K562 (cell line): ENCODE data around the gene LMBR1L. TPM values are rescaled to one million over a fixed set of nuclear protein-coding genes. Genes with fewer than 3 reads are reported as not detected.
A peak's percentile ranks its signal among the peaks of the same experiment; 100 is the strongest.

ENCODE experiments used
- CEBPB ChIP-seq: fragments of 450-650 bp; IDR thresholded peaks from 2 replicates; pipeline ENCODE4 v1.6.1; 2016; ENCODE audit warnings: missing genetic modification characterization, missing compliant biosample characterization
- CHD1 ChIP-seq: fragments of 200-600 bp; sonication (generic); IDR thresholded peaks from one replicate; pipeline ENCODE4 v1.6.1; 2012; ENCODE audit warnings: mild to moderate bottlenecking, moderate library complexity, low read length, inconsistent platforms
- CREB3L1 ChIP-seq: fragments of 450-650 bp; IDR thresholded peaks from 2 replicates; pipeline ENCODE4 v1.6.1; 2014; ENCODE audit warnings: low read depth, mild to moderate bottlenecking, moderate library complexity, borderline replicate concordance
- CTBP1 ChIP-seq: fragments of 450-650 bp; IDR thresholded peaks from 2 replicates; pipeline ENCODE4 v1.6.1; 2016; ENCODE audit warnings: borderline replicate concordance
- EWSR1 ChIP-seq: fragments of 450-650 bp; IDR thresholded peaks from 2 replicates; pipeline ENCODE4 v1.6.1; 2018; ENCODE audit warnings: borderline replicate concordance, mild to moderate bottlenecking, low read depth, moderate library complexity; ENCODE audit not compliant: partially characterized antibody
- EZH2 ChIP-seq: IDR thresholded peaks from 2 replicates; pipeline ENCODE4 v1.6.1; 2012; ENCODE audit warnings: low read depth, mild to moderate bottlenecking, inconsistent platforms, low read length, borderline replicate concordance
- KDM1A ChIP-seq, 2 experiments: fragments of 450-650 bp; IDR thresholded peaks; 2 replicates each; pipeline ENCODE4 v1.6.1; 2016; ENCODE audit warnings: mild to moderate bottlenecking in 2 of 2
- NFIX ChIP-seq: fragments of 250-450 bp; sonication (Bioruptor Pico); IDR thresholded peaks from 2 replicates; pipeline ENCODE4 v1.4.0; 2020; ENCODE audit warnings: low read depth, mild to moderate bottlenecking, moderate library complexity
- NR2C1 ChIP-seq, 2 experiments: fragments of 450-650 bp; IDR thresholded peaks; 2 replicates each; pipeline ENCODE4 v1.6.1; 2017; ENCODE audit warnings: mild to moderate bottlenecking in 2 of 2, antibody characterized with exemption in 1 of 2, inconsistent platforms in 1 of 2, missing compliant biosample characterization in 1 of 2, missing genetic modification characterization in 1 of 2
- PHF20 ChIP-seq: fragments of 450-650 bp; IDR thresholded peaks from 2 replicates; pipeline ENCODE4 v1.6.1; 2018; ENCODE audit not compliant: partially characterized antibody
- PML ChIP-seq: IDR thresholded peaks from 2 replicates; pipeline ENCODE4 v1.6.1; 2012; ENCODE audit warnings: low read length, inconsistent platforms
- THRA ChIP-seq: fragments of 450-650 bp; IDR thresholded peaks from 2 replicates; pipeline ENCODE4 v1.6.1; 2017; ENCODE audit warnings: mild to moderate bottlenecking, moderate library complexity
- TRIM24 ChIP-seq, 2 experiments: fragments of 450-650 bp; IDR thresholded peaks; 2 replicates each; pipeline ENCODE4 v1.6.1; 2016
- U2AF2 ChIP-seq: fragments of 200-400 bp; formaldehyde crosslinking; optimal IDR thresholded peaks from 2 replicates; pipeline ENCODE3; 2017; ENCODE audit warnings: low read depth, mild to moderate bottlenecking, low read length
- ZNF280A ChIP-seq: fragments of 450-650 bp; IDR thresholded peaks from 2 replicates; pipeline ENCODE4 v1.6.1; 2018; ENCODE audit warnings: mild to moderate bottlenecking, low read depth; ENCODE audit not compliant: partially characterized antibody
- ZNF436 ChIP-seq: fragments of 250-450, 450-650 bp; sonication (Bioruptor Pico); formaldehyde crosslinking; IDR thresholded peaks from 2 replicates; pipeline ENCODE4 v1.7.0; 2020; ENCODE audit warnings: mild to moderate bottlenecking
- polyA plus RNA-seq, 8 experiments: library from polyadenylated mRNA; depleted of rRNA in 4 of 8; stranded (reverse) in 5 of 8; unstranded in 3 of 8; fragments of >200 nt; fragmentation: Nextera tagmentation in 2 of 8; fragmentation: Illumina TruSeq in 1 of 8; extraction: Ambion mirVana in 2 of 8; extraction: Trizol in 1 of 8; gene quantifications; 2 replicates each; pipeline versions ENCODE4 v1.2.1 to v1.2.3, GENCODE V29; 2011 to 2014; ENCODE audit warnings: inconsistent platforms in 1 of 8, missing spikeins in 1 of 8
- total RNA-seq, 7 experiments: library from RNA; depleted of rRNA in 6 of 7; stranded (reverse); fragments of >200 nt in 6 of 7; fragmentation: Illumina TruSeq in 2 of 7; extraction: Trizol in 2 of 7; gene quantifications; 2 replicates each; pipeline versions ENCODE4 v1.2.1 to v1.2.3, GENCODE V29; 2011 to 2021; ENCODE audit warnings: low replicate concordance in 1 of 7
- TF ChIP-seq, protein P1 (sequence below): sonication (generic); formaldehyde crosslinking; IDR thresholded peaks from 2 replicates; pipeline ENCODE4 v1.8.0; 2023; ENCODE audit warnings: mild to moderate bottlenecking, missing genetic modification reagents
- TF ChIP-seq, protein P2 (sequence below): fragments of 450-650 bp; conservative IDR thresholded peaks from 2 replicates; pipeline ENCODE4 v1.6.1; 2016; ENCODE audit warnings: missing genetic modification characterization, low read depth, mild to moderate bottlenecking, control low read depth, missing compliant biosample characterization

LMBR1L gene
- total and polyA plus RNA-seq, 9 of the 15 experiments (the other 6 are each of a cell fraction or from before 2014, with no cell fraction given) = 2.5 to 57.0 (median 31.1) TPM

- TF ChIP-seq, protein P1, sequence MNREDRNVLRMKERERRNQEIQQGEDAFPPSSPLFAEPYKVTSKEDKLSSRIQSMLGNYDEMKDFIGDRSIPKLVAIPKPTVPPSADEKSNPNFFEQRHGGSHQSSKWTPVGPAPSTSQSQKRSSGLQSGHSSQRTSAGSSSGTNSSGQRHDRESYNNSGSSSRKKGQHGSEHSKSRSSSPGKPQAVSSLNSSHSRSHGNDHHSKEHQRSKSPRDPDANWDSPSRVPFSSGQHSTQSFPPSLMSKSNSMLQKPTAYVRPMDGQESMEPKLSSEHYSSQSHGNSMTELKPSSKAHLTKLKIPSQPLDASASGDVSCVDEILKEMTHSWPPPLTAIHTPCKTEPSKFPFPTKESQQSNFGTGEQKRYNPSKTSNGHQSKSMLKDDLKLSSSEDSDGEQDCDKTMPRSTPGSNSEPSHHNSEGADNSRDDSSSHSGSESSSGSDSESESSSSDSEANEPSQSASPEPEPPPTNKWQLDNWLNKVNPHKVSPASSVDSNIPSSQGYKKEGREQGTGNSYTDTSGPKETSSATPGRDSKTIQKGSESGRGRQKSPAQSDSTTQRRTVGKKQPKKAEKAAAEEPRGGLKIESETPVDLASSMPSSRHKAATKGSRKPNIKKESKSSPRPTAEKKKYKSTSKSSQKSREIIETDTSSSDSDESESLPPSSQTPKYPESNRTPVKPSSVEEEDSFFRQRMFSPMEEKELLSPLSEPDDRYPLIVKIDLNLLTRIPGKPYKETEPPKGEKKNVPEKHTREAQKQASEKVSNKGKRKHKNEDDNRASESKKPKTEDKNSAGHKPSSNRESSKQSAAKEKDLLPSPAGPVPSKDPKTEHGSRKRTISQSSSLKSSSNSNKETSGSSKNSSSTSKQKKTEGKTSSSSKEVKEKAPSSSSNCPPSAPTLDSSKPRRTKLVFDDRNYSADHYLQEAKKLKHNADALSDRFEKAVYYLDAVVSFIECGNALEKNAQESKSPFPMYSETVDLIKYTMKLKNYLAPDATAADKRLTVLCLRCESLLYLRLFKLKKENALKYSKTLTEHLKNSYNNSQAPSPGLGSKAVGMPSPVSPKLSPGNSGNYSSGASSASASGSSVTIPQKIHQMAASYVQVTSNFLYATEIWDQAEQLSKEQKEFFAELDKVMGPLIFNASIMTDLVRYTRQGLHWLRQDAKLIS (CRISPR knock-in tag) = 0 out of 2 replicates have a peak, but pooled peaks have one; percentile 43
- TF ChIP-seq EZH2 = no peak
- no peak for TF ChIP-seq PML
- TF ChIP-seq CREB3L1 = peak; percentile 24; the same call in 1 of the 2 replicates
- TF ChIP-seq ZNF436 (CRISPR knock-in tag) = no peak
- TF ChIP-seq CEBPB (tag) = peak; percentile 99
- TF ChIP-seq EWSR1 = no peak
- no peak for TF ChIP-seq TRIM24 (IDR thresholded peaks at IDR 0.05)
- TF ChIP-seq NR2C1 (IDR thresholded peaks at IDR 0.05) = no peak
- peak; percentile 61 for TF ChIP-seq NR2C1 (tag; IDR thresholded peaks at IDR 0.05)
- TF ChIP-seq, protein P2, sequence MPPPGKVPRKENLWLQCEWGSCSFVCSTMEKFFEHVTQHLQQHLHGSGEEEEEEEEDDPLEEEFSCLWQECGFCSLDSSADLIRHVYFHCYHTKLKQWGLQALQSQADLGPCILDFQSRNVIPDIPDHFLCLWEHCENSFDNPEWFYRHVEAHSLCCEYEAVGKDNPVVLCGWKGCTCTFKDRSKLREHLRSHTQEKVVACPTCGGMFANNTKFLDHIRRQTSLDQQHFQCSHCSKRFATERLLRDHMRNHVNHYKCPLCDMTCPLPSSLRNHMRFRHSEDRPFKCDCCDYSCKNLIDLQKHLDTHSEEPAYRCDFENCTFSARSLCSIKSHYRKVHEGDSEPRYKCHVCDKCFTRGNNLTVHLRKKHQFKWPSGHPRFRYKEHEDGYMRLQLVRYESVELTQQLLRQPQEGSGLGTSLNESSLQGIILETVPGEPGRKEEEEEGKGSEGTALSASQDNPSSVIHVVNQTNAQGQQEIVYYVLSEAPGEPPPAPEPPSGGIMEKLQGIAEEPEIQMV (tag) = no peak
- TF ChIP-seq CTBP1 = peak; percentile 56; the same call in 1 of the 2 replicates
- no peak for TF ChIP-seq U2AF2
- no peak for TF ChIP-seq ZNF280A
- TF ChIP-seq CHD1 = no peak
- no peak for TF ChIP-seq PHF20
- no peak for TF ChIP-seq THRA
- TF ChIP-seq KDM1A (IDR thresholded peaks at IDR 0.05) = no peak
- no peak for TF ChIP-seq NFIX (CRISPR knock-in tag)
Measured at GRCh38 chr12:49108958-49109404, 1.7 kb downstream of the LMBR1L start (continued).
